ENCODE results near the gene HAUS2.

- no peak for TF ChIP-seq POLR2A (IDR thresholded peaks at IDR 0.05)
- TF ChIP-seq CTCF (IDR thresholded peaks at IDR 0.05): no peak
These were observed 67.5 kb downstream of the HAUS2 start for GRCh38 chr15:42616107-42616506.

All from thyroid gland (tissue), 4 donors.